AG09309 (cell line): ENCODE data around the gene HMOX1.

Experiments
- DNase-seq: peaks from one replicate; pipeline ENCODE4 v3.0.0-alpha.2; 2010; ENCODE audit warnings: low read depth
- H3K4me3 ChIP-seq: 2 replicates; pipeline ENCODE4 v1.5.1; 2011; ENCODE audit warnings: mild to moderate bottlenecking, low read depth, low read length, moderate library complexity; ENCODE audit not compliant: control insufficient read depth
- TF ChIP-seq, protein P1 (sequence below): IDR thresholded peaks from 2 replicates; pipeline ENCODE4 v1.5.1; 2011; ENCODE audit warnings: mild to moderate bottlenecking, low read depth, low read length, inconsistent platforms; ENCODE audit not compliant: insufficient read depth, control insufficient read depth; ENCODE audit errors: missing control alignments

The HMOX1 gene

GRCh38 chr22:35426801-35427140 lies 45.9 kb downstream of the HMOX1 start:
- DNase-seq: no peak
- TF ChIP-seq, protein P1, sequence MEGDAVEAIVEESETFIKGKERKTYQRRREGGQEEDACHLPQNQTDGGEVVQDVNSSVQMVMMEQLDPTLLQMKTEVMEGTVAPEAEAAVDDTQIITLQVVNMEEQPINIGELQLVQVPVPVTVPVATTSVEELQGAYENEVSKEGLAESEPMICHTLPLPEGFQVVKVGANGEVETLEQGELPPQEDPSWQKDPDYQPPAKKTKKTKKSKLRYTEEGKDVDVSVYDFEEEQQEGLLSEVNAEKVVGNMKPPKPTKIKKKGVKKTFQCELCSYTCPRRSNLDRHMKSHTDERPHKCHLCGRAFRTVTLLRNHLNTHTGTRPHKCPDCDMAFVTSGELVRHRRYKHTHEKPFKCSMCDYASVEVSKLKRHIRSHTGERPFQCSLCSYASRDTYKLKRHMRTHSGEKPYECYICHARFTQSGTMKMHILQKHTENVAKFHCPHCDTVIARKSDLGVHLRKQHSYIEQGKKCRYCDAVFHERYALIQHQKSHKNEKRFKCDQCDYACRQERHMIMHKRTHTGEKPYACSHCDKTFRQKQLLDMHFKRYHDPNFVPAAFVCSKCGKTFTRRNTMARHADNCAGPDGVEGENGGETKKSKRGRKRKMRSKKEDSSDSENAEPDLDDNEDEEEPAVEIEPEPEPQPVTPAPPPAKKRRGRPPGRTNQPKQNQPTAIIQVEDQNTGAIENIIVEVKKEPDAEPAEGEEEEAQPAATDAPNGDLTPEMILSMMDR: no peak
- H3K4me3 ChIP-seq: no peak overlapping the region

DNA sequence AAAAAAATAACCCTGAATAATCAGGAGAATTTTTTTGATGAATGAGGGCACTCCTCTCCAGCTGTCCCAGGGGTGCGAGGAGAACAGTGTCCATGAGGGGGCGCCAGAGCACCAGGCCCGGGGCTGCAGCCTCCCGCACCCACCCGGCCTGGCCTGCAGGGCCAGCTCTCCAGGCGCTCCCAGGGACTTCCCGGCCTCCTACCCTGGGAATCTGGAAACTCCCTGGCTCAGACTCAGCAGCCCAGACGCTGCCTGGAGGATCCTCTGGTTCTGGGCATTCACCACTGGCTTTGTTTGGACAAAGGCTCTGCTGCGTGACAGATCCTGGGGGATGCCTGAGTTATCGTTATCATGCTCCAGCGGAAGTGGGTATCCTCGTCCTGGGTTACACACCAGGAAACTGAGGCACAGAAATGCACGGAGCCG lies 50.0 kb downstream of the HMOX1 start:
- TF ChIP-seq, protein P1: peak; percentile 99
- peak; percentile 68 for DNase-seq
- no peak overlapping the region for H3K4me3 ChIP-seq

- no peak overlapping the region for H3K4me3 ChIP-seq
- DNase-seq: no peak
- TF ChIP-seq, protein P1: peak; percentile 28
These were observed 50.8 kb downstream of the HMOX1 start for GRCh38 chr22:35431483-35432227.

DNA sequence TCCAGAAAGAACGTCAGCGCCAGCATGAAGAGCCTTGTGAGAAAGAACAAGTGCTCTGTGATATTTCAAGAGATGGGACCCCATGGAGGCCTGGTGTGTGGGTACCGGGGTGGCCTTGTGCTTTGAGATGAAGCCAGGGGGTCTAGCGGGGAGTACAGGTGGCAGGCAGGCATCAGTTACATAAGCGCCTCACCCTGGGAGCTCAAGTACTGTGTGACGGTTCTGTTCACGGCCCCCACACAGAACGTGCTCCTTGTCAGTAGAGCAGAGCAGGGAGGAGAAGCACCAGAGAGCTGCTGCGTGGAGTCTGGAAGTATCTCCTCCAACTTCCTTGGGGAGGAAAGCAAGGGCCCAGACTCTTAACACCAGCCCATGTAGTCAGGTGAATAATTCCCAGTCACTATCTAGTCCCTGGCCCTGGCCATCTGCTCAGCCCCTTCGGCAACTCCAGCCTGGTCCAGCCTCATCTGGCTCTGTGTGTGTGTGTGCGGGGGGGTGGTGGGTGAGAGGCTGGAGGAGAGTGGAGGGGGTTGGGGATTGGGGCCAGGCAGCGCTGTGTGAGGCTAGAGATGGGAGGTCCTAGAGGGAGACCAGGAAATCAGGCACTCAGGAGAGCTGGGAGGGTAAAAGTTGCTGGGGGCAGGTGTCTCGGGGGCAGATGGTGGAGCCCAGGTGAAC lies 51.5 kb downstream of the HMOX1 start:
- no peak overlapping the region for H3K4me3 ChIP-seq
- TF ChIP-seq, protein P1: no peak
- no peak for DNase-seq

DNA sequence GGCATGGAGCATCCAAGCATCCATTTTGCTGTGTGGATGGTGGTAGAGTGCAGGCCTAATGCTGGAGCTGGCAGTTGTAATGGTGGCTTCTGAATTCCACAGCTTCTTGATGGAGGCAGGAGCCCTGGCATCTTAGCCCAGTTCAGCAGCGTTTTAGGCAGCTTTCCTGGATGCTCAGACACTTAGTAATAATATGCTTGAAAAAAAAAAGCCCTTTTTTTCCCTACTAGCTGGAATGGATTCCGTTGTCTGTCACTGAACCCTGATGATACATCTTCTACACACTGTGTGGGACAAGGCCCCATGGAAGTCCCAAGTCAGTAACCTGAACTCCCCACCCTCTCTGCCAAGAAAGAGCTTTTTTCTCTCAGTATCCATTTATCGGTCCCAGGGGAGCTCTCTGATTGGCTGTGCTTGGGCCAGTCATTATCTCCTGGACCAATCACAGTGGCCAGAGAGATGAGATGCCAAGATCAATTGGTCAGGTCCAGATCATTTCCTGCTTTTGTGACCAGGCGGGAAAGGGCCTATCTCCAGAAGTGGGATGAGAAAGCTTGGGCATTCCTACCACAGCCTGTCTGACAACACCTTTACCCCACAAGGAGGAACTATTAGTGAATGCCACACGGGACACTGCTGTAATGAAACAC lies 53.3 kb downstream of the HMOX1 start:
- H3K4me3 ChIP-seq: no peak overlapping the region
- TF ChIP-seq, protein P1: no peak
- no peak for DNase-seq

DNA sequence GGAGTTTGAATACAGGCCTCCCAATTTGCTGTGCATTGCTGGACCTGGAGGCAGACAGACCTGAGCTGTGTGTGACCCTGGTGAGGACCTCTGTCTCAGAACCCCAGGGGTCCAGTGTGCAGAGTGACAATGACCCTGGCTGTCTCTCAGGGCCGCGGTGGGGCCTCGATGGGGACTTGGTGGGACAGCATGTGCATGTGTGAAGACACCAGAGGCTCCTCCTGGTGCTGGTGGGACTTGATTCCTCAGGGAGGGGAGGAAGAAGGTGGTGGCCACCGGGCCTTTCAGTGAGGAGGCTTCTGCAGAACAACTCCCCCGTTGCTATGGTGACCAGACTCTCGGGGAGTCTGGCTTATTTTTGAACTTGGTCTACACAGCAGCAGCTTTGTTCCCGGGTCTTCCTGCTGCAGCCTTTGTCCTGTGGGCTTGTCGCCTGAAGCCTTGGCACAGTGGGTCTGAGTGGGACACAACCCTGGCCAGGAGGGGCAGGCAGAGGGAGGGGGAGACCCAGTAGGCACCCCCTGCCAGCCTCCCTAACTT lies 54.4 kb downstream of the HMOX1 start:
- no peak for DNase-seq
- TF ChIP-seq, protein P1: no peak

More for the DNA sequence above, 54.4 kb downstream of the HMOX1 start:
- no peak overlapping the region for H3K4me3 ChIP-seq
